HuH-7 (cell line): ENCODE data around the gene CLNK.
"Not testable (repeated sequence)": the region's sequence is repeated elsewhere in the genome, so short reads cannot be mapped to it uniquely, and the experiment has no call there.

ENCODE experiments used
- DNase-seq: peaks from one replicate; pipeline ENCODE4 v3.0.0; 2011; ENCODE audit warnings: low spot score

The CLNK gene

DNA sequence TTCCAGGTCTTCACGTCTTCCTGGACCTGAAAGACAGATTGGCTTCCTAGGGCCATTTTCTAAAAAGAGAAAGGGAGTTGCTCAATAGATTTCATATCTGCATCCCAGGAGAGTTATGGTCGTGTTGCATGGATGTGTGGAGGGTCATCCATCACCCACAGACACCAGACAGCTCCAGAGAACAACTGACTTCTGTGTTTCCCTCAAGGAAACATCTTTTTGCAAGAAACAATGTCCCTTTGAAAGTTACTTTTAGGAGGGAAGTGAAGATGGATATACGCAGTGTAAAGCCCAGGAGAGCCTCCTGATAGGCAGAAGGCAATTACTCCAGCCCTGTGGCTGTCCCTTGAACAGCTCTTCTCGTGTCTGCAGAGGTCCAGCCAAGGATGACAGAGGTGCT is 108.3 kb downstream of the CLNK start:
- DNase-seq: no peak

DNA sequence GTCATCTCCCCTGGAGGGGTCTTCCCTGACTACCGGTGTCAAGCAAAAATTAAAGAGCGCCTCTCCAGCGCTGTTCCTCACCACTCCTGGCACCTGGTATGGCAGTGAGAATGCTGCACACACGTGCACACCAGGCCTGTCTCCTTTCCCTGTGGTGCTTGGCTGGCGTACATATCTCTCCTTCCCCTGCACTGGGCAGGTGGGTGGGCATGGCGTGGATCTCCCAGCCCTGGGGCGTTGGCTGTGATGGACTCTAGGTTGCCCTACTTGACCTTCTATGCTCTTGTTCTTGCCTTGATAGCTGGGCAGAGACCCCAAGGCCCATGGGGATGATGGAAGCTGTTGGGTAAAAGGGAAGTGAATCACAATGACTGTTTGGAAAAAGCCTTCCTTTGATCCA is 109.2 kb downstream of the CLNK start:
- no peak for DNase-seq

DNA sequence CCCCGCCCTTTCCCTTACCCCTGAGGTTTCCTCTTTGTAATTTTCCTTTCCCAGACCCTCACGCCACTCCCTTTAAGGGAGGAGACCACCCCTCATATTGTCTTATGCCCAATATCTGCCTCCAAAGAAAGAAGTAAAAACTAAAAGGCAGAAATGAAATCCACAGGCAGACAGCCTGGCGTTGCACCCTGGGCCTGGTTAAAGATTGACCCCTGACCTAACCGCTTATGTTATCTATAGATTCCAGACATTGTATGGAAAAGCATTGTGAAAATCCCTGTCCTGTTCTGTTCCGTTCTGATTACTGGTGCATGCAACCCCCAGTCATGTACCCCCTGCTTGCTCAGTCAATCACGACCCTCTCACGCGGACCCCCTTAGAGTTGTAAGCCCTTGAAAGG is 110.0 kb downstream of the CLNK start:
- not testable (repeated sequence) for DNase-seq

DNA sequence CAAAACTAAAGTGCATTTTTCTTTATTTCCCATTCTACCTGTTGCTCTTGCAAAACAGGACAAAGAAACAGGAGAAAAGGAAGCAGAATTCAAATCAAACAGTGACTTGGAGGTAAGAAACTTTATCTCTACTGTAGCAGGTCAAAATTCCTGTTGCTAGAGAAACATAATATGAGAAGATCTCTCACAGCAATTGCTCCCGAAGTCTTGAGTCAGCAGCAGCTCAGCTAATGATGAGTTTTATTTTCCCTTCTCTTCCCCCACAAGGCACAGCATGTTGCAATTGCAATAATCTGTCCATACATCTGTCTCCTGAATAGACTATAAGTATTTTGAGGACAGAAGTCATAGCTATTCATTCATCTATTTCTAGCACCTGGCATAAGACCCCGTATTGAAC is 112.7 kb downstream of the CLNK start:
- DNase-seq: no peak

DNA sequence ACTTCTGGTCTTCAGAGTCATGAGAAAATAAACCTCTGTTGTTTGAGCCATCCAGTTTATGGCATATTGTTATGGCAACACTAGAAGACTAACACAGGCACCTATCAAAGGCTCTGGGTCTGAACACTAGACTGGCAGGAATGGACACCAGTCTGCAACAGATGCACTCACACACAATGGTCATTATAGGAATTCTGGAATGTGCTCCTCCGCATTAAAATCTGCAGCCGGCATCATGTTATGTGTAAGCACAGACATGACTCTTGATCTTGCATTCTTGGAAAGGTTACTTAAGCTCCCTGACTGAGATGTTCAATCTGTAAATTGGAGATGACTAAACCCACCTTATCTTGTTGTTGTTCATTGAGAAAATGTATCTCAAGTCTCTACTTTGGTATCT is 115.1 kb downstream of the CLNK start:
- no peak for DNase-seq

DNA sequence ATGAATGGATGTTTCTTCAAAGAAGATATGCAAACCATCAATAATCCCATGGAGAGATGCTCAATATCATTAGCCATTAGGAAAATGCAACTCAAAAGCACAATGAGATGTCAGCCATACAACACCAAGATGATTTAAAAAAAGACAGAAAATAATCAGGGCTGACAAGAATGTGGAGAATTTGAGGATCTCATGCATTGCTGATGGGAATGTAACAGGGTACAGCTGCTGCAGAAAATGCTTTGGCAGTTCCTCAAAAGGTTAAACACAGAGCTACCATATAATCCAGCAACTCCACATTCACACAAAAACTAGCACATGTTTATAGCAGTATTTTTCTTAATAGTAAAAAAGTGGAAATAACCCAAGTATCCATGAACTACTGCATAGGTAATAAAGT is 116.8 kb downstream of the CLNK start:
- no peak for DNase-seq

DNA sequence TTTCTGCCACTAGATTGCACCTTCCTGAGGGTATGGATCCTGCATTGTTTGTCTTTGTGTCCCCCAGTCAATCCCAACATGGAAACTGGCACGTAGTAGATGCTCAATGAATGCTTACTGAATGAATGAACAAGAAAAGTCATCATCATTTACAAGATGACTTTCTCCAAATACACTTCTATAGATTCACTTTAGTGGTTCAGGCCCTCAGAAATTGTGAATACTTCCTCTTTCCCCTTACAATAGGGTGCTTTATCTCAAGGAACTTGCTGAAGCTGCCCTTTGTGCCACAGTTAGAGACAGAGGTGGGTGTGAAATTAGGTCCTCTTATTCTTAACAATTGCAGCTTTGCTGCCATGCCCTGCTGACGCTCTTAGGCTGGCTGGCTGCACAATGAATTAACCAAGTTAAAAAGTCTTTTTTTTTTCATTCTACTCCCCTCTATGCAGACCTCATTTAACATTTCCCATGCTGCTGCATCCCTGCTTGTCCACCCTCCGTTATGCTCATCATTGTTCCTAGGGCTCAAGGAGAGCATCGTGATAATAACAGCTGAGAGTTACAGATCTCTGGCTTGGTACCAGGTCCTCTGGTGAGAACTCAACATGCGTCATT is 119.3 kb downstream of the CLNK start:
- DNase-seq: no peak

DNA sequence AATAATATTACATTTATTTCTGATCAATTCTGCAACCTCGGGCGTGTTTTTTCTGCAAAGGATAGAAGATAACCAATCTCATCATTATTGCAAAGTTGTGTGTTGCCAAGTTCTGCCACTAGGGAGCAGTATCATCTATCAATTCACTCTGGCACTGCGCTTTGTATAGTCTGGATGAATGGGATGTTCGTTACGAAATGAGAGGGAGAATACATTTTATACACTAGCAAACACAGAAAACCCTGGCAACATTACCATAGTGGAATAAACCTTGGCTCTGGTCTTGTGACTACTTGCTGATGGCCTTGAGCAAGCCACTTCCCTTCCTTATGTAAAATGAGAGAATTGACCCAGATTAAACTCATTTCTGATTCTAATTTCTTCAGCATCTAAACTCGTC is 129.9 kb downstream of the CLNK start:
- peak; percentile 28 for DNase-seq

DNA sequence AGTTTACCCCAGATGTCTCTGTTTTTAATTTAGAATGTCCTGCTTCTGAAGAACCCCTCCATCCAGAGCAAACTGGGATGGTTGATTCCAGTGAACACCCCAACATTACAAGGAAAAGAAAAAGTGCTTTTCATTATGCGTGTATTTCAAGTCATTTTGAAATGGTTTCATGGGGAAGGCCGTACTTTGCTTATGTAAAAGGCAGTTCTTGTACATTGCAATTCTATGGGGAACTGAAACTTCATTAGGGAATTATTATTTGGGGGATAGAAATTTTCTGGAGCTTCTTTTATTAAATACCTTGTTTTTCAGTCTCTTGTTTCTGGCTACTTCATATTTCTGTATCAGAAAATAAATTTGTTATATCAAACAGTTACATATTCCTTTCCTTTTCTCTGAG is 130.4 kb downstream of the CLNK start:
- no peak for DNase-seq

DNA sequence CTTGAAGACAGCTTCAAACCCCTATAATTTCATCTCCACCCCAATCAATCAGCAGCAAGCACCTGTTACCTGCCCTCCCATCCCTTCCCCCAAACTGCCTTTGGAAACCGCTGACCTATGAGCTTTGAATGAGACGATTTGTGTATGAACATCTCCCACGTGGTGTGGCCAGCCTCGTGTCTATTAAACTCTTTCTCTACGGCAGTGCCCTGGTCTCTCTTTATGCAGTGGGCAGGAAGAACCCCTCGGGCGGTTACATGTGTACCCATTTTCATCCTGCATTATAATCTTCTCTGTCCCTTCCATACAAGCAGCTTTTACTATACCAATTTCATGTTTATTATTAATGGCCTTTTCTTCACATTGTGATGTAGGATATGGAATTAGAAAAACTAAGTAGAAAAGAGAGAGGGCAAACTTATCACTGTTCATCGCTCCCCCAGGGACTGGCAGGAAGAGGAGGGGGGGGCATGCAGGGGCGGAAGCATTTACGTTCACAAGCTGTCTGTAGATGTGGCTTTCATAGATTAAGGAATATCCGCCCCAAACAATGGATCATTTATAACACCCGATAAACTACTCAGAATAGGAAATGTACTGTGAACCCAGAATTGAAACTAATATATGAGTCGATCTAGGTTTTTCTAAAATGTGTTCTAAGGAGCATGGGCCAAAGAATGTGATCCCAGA is 131.8 kb downstream of the CLNK start:
- no peak for DNase-seq

DNA sequence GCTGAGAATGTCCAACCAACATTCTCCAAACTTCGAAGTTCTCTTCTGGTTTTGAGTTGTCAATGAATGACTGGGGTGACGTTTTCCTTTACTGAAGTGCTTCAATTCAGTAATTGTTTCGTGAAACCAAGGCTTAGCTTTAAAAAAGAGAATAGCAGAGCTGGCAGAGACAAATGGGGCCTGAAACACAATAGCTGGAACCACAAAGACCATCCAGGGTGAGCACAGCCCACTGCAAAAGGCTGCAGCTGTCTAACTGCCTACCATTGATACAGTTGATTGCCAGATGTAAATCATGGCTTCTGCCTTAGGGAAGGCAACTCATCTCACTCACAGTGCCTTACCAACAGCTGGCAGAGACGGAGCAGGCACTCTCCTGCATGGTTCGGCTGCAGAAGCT is 148.7 kb downstream of the CLNK start:
- DNase-seq: no peak

DNA sequence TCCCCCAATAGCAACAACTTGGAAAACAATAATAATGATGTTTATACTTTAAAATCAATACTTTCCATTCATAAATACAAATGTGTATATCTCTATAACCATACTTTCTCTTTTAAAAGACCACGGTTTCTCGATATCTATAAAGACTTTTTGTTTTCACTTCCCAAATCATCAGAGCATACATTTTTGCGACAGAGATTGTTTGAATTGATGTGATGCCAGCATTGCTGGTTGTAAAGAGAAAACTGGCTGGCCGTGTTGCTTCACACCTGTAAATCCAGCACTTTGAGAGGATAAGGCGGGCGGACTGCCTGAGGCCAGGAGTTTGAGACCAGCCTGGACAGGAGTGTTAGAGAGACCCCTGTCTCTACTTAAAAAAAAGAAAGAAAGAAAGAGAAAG is 149.7 kb downstream of the CLNK start:
- no peak for DNase-seq

DNA sequence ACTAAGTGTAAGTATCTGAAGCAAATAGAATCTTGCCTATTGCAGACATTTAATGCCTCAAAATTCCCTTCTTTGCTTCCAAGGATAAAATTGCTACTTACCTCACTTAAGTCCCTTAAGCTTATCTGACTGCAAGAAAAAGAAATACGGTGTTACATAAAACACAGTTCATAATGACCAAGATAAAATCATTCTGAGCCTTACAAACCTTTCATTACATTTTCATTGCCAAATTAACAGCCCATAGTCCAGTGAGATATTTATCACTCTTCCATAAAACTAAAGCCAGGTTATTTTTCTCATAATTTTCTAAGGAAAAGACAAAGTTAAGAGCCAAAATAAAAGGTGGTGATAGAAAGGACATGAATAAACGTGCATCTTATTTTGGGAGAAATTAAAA is 152.4 kb downstream of the CLNK start:
- no peak for DNase-seq

DNA sequence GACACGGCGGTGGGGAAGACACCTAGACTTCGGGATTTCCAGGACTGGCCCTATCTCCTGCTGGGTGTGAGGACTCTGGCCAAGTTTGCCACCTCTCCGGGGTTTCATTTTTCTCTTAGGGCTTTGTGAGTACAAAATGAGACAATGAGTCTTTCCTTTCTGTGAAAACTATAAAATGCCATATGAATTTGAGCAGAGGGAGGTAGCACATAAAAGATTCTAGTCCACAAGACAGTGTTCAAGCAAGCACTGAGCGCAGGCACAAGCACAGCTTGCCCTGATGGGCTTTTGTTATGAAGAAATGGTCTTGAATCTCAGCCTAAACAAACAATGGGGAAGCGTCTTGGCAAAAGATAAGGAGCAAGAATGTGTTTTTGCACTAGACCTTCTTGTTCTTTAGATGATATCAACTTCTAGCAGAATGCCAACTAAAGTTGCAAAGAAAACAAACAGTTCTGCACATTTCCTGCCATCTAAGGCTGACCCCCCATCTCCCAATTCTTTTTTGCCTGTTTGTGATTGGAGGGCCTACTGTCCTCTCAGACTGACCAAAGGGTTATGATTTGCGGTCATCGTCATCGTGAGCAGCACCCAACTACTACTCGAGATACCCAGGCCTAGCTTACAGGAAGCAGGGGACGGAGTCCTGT is 154.3 kb downstream of the CLNK start:
- DNase-seq: no peak

DNA sequence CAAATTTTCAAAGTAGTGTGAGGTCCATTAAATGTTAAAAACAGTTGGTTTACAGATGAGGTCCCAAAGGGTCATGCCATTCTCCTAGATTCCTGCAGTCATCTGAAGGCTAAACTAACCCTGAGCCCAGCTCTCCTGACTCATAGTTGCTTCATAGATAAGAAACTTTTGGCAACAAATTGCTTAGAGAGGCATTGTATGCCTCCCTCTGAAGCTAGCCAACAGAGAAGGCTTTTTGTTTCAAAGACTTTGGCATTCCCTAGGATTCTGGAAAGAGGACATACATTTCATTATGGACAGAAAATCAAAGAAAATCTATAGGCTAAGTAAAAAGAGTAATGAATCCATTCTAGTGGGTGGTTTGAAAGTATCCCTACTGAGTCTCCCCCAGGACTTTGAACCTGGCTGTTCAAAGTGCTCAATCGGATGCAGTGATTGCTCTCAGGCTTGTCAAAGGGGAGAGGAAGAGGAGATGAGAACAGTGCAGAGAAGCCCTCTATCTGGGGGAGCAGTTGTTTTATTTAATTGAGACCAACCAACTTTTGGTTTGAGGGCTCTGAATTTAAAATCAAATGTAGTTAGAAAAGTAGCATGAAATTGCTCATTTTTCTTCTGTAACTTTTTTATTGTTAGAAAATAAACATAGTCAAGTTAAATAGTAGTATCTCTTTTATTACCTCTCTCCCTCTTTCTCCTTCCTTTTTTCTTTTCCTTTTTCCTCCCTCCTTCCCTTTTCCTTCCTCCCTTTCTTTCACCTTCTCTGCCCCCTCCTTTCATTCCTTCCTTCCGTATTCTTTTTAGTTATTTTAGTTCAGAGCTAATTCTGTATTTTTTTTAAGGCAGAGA is 155.1 kb downstream of the CLNK start:
- DNase-seq: no peak

DNA sequence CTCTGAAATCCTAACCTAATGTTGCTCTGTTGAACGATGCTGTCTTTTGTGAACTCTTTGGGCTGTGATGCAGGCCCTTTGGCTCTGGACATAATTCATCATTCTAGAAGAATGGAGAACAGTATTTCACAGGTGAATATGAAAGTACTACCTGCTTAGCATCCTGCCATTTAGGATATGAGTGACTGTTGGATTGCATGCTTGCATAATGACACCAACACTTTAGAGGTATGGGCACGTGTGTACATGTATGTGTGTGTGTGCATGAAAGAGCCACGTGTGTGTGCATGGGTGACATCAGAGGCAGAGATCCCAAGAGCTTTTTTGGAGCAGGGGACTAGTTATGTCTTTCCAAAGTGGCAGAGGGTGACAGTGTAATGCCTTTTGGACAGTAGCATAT is 157.1 kb downstream of the CLNK start:
- no peak for DNase-seq

DNA sequence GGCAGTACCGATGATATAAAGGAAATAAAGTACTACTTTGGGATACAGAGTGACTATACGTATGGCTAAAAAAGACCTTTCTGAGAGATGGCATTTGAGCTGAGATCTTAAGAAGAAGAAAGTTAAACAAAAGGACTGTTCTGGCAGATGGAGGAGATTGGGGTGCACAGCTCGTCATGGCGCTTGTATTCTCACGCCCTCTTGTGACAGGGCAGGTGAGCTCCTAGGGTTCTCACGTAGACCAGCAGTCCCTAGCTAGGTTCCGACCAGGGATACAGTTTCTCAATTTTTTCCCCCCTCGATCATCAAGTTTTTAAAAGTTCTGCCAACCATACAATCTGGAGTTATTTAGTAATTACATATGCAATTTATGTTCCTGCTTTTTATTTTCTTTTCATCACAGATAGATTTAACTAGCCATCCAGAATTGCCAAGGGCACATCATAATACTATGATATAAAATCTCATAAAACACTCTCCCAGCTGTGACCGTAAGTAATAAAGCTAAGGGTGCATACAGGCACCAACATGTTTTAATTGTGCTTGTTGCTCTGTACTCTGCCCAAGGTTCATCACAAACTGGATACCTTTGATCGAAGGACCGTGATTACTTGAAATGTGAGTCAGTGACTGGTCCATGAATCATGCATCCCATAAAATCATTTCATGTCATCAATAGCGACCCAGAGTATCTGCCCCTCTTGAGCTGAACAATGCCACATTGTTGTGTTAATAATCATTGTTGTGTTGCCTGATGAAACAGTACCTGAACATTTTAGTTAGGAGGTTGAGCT is 157.9 kb downstream of the CLNK start:
- no peak for DNase-seq

DNA sequence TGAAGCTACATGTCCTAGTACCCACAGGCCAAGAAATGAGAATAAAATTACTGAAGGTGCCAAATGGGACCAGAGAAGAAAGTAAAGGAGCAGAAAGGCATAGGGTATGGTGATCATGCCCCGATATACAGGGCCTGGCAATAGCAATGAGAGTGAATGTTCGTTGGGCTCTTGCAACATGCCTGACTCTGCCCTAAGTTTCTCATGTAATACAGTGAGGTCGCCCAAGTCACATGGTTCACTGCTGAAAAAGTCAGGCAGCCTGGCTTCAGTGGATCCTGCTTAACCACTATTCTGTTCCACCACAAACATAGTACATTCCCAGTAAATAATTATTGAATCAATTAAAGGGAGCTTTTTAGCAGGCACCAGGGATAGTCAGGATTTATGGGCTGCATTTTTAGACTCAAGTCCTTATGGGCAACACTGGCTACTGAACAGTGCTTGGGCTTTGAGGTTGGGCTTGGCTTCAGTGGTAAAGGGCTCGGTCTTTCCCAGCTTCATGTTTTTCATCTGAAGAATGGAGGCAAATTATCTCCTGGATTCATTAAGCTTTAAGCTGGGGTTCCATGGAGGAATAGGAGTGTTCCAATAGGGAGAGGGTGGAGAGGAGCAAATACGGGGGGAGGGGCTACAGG is 160.3 kb downstream of the CLNK start:
- no peak for DNase-seq

DNA sequence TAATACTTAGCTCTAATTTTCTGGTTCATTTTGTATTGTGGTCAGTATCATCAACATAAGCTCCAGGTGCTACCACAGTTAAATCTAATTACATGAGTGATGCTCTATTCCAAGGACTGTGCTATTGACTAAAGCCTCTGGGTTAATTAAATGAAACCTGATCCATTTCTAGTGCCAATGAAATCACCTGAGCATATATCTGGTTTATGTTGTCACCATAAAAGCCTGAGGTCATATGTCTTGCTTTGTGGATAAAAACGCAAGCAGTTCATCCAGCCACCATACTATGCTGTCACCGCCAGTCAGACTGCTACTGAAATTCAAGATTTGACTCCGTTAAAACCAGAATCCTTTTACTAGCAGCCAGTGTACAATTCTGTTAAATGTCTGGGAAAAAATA is 163.1 kb downstream of the CLNK start:
- DNase-seq: no peak

DNA sequence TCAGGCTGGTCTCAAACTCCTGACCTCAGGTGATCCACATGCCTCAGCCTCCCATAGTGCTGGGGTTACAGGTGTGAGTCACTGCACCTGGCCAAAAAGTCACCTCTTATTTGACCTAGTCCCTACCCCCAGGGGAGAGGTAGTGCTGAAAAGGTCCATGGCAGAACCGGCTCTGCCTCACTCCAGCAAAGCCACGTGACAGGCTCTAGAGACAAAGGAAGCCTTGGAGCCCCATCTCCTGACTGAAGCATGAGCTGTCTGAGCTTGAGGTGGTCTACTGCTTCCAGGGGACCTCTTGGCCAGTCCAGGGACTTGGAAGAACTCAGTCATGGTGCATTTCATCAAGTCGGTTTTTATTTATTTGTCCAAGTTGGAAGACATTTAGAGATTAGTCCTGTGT is 174.8 kb downstream of the CLNK start:
- DNase-seq: no peak

DNA sequence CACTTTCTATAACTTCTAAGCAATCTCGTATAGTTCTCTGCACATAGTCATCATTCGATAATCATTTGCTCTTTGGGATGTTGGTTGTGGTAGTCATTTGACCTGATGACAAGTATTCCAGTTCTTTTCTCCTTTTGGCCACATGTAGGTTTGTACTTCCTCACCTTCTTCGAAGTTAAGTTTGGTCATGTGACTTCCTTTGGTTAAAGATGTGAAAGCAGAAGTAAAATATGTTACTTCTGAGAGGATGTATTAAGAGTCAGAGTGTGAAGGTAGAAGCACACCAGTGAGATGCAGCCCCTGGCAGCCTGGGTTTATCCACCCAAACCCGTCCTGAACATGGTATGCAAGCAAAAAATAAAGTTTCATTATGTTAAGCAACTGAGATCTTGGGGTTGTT is 178.5 kb downstream of the CLNK start:
- DNase-seq: no peak
